Ectodermal cell (in vitro differentiated cells): ENCODE data around the gene ZNF658.
"Not testable (repeated sequence)": the region's sequence is repeated elsewhere in the genome, so short reads cannot be mapped to it uniquely, and the experiment has no call there.

Experiments
- H3K27ac ChIP-seq: 2 replicates; pipeline ENCODE4 v1.7.0; 2013; ENCODE audit warnings: mild to moderate bottlenecking, low read depth, low read length; ENCODE audit not compliant: insufficient read depth, poor library complexity, severe bottlenecking
- H3K27me3 ChIP-seq: 2 replicates; pipeline ENCODE4 v1.7.0; 2013; ENCODE audit warnings: mild to moderate bottlenecking, low read length; ENCODE audit not compliant: insufficient read depth, control insufficient read depth, poor library complexity, severe bottlenecking
- H3K36me3 ChIP-seq: one replicate; pipeline ENCODE4 v1.7.0; 2013; ENCODE audit warnings: low read length; ENCODE audit not compliant: control insufficient read depth, insufficient read depth
- H3K4me1 ChIP-seq: one replicate; pipeline ENCODE4 v1.7.0; 2013; ENCODE audit warnings: low read length; ENCODE audit not compliant: control insufficient read depth, insufficient read depth
- H3K4me3 ChIP-seq: 2 replicates; pipeline ENCODE4 v1.7.0; 2013; ENCODE audit warnings: low read depth, low read length, control low read depth; ENCODE audit not compliant: insufficient read depth
- H3K9me3 ChIP-seq: 2 replicates; pipeline ENCODE4 v1.7.0; 2013; ENCODE audit warnings: mild to moderate bottlenecking, low read length, moderate library complexity; ENCODE audit not compliant: control insufficient read depth
- WGBS, 2 experiments: methylation state at CpG; one replicate each; pipeline ENCODE4 v1.1.7; 2013; ENCODE audit warnings: missing lambda C conversion rate in 2 of 2; 5-methylcytosine and 5-hydroxymethylcytosine counted together

The ZNF658 gene

DNA sequence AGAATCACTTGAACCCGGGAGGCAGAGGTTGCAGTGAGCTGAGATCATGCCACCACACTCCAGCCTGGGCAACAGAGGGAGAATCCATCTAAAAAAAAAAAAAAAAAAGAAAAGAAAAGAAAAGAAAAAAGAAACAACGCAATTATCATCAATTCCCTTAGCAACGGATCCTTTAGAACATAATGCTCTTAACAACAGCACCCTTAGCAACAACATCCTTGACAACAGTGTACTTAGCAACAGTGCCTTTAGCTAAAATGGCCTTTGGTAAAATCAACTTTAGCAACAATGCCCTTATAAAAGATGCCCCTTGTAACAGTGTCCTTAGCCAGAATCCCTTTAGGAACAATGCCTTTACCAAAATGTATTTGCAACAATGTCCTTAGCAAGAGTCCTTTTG, 37.1 kb downstream of the ZNF658 start:
- not testable (repeated sequence) for H3K36me3 ChIP-seq
- WGBS, 2 experiments: no CpG with 5 or more reads among the region's 3 CpGs

GRCh38 chr9:66938322-66938721, 37.8 kb downstream of the ZNF658 start:
- H3K27me3 ChIP-seq, H3K4me1 ChIP-seq, H3K27ac ChIP-seq, H3K9me3 ChIP-seq, H3K4me3 ChIP-seq, H3K36me3 ChIP-seq: not testable (repeated sequence)
- 95 to 97% methylated on average over 4 of the region's 5 CpGs for WGBS, 2 experiments

More for the DNA sequence above, 37.1 kb downstream of the ZNF658 start:
- not testable (repeated sequence) for H3K9me3 ChIP-seq, H3K27me3 ChIP-seq, H3K4me1 ChIP-seq, H3K4me3 ChIP-seq, H3K27ac ChIP-seq

GRCh38 chr9:66939878-66940830, 39.6 kb downstream of the ZNF658 start:
- not testable (repeated sequence) for H3K4me3 ChIP-seq, H3K36me3 ChIP-seq, H3K27ac ChIP-seq, H3K27me3 ChIP-seq, H3K4me1 ChIP-seq, H3K9me3 ChIP-seq
- WGBS, 2 experiments: no CpG with 5 or more reads among the region's 2 CpGs

GRCh38 chr9:66942400-66943155, 42.1 kb downstream of the ZNF658 start:
- not testable (repeated sequence) for H3K4me3 ChIP-seq, H3K36me3 ChIP-seq, H3K27me3 ChIP-seq, H3K4me1 ChIP-seq, H3K27ac ChIP-seq, H3K9me3 ChIP-seq
- WGBS, 2 experiments: 60 to 100% methylated on average over 1 to 2 of the region's 5 CpGs

- not testable (repeated sequence) for H3K4me1 ChIP-seq, H3K4me3 ChIP-seq, H3K36me3 ChIP-seq, H3K27me3 ChIP-seq, H3K27ac ChIP-seq, H3K9me3 ChIP-seq
- WGBS, 2 experiments: 97 to 98% methylated on average over 9 of the region's 11 CpGs
These were observed 52.1 kb downstream of the ZNF658 start for GRCh38 chr9:66952576-66952975.
